Activated effector memory CD4-positive, alpha-beta T cell treated with Interleukin-2 at 50 U/mL for 16 hours (primary cell): ENCODE data around the gene LRRC14B.
"Not testable (repeated sequence)": the region's sequence is repeated elsewhere in the genome, so short reads cannot be mapped to it uniquely, and the experiment has no call there.

Experiments
- DNase-seq: peaks from one replicate; pipeline ENCODE4 v3.0.0-alpha.2; 2020

LRRC14B gene

GRCh38 chr5:194102-194501 is 2.8 kb downstream of the LRRC14B start:
- no peak for DNase-seq

GRCh38 chr5:194603-195209 is 3.4 kb downstream of the LRRC14B start:
- DNase-seq, result no peak

- no peak for DNase-seq
Measured at GRCh38 chr5:195401-196160, 4.3 kb downstream of the LRRC14B start.

- no peak for DNase-seq
Measured at GRCh38 chr5:196350-196749, 5.1 kb downstream of the LRRC14B start.

GRCh38 chr5:197031-197430 is 5.7 kb downstream of the LRRC14B start:
- not testable (repeated sequence) for DNase-seq

- no peak for DNase-seq
Measured at GRCh38 chr5:197892-198489, 6.7 kb downstream of the LRRC14B start.

GRCh38 chr5:198516-199196 is 7.4 kb downstream of the LRRC14B start:
- DNase-seq, result no peak

- DNase-seq, result no peak
Measured at GRCh38 chr5:199197-199949, 8.1 kb downstream of the LRRC14B start.

- no peak for DNase-seq
Measured at GRCh38 chr5:199950-200645, 8.8 kb downstream of the LRRC14B start.

- DNase-seq, result no peak
Measured at GRCh38 chr5:200985-201384, 9.7 kb downstream of the LRRC14B start.

GRCh38 chr5:201672-202071 is 10.4 kb downstream of the LRRC14B start:
- no peak for DNase-seq

GRCh38 chr5:203246-203930 is 12.1 kb downstream of the LRRC14B start:
- no peak for DNase-seq

- DNase-seq, result no peak
Measured at GRCh38 chr5:204001-204400, 12.7 kb downstream of the LRRC14B start.

- no peak for DNase-seq
Measured at GRCh38 chr5:204462-204861, 13.2 kb downstream of the LRRC14B start.

- DNase-seq, result no peak
Measured at GRCh38 chr5:204966-205670, 13.8 kb downstream of the LRRC14B start.

GRCh38 chr5:206406-206805 is 15.1 kb downstream of the LRRC14B start:
- no peak for DNase-seq

- DNase-seq, result no peak
Measured at GRCh38 chr5:206927-207536, 15.7 kb downstream of the LRRC14B start.

GRCh38 chr5:207599-207998 is 16.3 kb downstream of the LRRC14B start:
- no peak for DNase-seq

GRCh38 chr5:208449-209114 is 17.3 kb downstream of the LRRC14B start:
- no peak for DNase-seq

- no peak for DNase-seq
Measured at GRCh38 chr5:213803-214395, 22.6 kb downstream of the LRRC14B start.
